ENCODE measurements around the gene HOXD8.

HOXD8 gene

GRCh38 chr2:176150584-176151441 lies 21.3 kb downstream of the HOXD8 start:
- no peak for TF ChIP-seq CTCF (IDR thresholded peaks at IDR 0.05; ENCODE audit: extremely low read depth, missing control alignments)
- DNase-seq (ENCODE audit: low spot score): no peak

GRCh38 chr2:176151442-176152287 lies 22.2 kb downstream of the HOXD8 start, which contains the start of gene HOXD4:
HOXD4 (plus strand) TSS chr2:176151550; CDS start chr2:176151634, 84 bp downstream.
- no peak for DNase-seq (ENCODE audit: low spot score)
- TF ChIP-seq CTCF (IDR thresholded peaks at IDR 0.05; ENCODE audit: extremely low read depth, missing control alignments): no peak

- DNase-seq (ENCODE audit: low spot score): no peak
- TF ChIP-seq CTCF (IDR thresholded peaks at IDR 0.05; ENCODE audit: extremely low read depth, missing control alignments): no peak
These were observed 23.1 kb downstream of the HOXD8 start for GRCh38 chr2:176152350-176153181.

- DNase-seq (ENCODE audit: low spot score): no peak
- TF ChIP-seq CTCF (IDR thresholded peaks at IDR 0.05; ENCODE audit: extremely low read depth, missing control alignments): no peak
These were observed 25.2 kb downstream of the HOXD8 start for GRCh38 chr2:176154576-176155252.

- DNase-seq (ENCODE audit: low spot score): no peak
- no peak for TF ChIP-seq CTCF (IDR thresholded peaks at IDR 0.05; ENCODE audit: extremely low read depth, missing control alignments)
These were observed 26.0 kb downstream of the HOXD8 start for GRCh38 chr2:176155356-176156044.

GRCh38 chr2:176156301-176156806 lies 26.8 kb downstream of the HOXD8 start:
- no peak for TF ChIP-seq CTCF (IDR thresholded peaks at IDR 0.05; ENCODE audit: extremely low read depth, missing control alignments)

More at GRCh38 chr2:176156301-176156806, 26.8 kb downstream of the HOXD8 start:
- DNase-seq (ENCODE audit: low spot score): no peak
